Measurements from ENCODE around the gene NDST1.

DNA sequence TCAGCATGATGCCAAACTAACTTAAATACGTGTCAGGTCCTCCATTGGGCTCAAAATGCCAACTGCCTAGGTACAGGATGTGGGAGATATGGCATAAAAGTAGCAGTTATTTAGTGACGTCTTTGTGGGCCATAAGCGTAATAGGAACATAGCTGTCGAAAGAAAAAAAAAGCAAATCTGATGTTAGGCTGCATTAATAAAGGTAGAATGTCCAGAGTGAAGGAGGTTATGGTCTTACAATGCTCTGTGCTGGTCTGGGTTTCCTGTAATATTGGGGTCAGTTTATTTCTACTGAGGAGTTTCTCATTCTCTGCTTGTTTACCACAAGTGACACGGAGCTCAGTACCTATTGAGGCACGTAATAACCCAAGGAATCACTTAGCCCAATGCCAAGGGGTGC, 99.2 kb downstream of the NDST1 start:
- no peak for TF ChIP-seq CTCF (IDR thresholded peaks at IDR 0.05)
- TF ChIP-seq POLR2A (IDR thresholded peaks at IDR 0.05) = no peak
- no peak for TF ChIP-seq EP300 (IDR thresholded peaks at IDR 0.05; ENCODE audit: low read depth)

Data from transverse colon (tissue), 3 donors.